ENCODE data around the gene ATG14.

DNA sequence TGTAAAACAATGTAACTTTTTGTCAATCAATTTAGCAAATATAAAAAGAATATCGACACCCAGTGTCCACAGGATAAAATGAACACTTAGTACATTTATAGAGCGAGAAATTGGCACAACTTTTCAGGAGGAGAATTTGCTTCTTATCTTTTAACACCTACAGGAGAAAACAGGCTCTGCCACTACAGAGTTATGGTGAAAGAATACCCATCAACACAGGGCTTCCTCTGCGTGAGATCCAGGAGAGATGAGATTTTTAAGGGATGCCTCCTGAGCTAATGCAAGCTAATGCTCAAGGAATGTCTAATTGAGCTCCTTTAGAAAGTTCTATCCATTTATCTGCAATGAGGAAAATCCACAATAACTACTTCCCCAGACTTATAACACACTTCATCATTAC, 21.0 kb upstream of the ATG14 start:
- TF ChIP-seq, protein P1, sequence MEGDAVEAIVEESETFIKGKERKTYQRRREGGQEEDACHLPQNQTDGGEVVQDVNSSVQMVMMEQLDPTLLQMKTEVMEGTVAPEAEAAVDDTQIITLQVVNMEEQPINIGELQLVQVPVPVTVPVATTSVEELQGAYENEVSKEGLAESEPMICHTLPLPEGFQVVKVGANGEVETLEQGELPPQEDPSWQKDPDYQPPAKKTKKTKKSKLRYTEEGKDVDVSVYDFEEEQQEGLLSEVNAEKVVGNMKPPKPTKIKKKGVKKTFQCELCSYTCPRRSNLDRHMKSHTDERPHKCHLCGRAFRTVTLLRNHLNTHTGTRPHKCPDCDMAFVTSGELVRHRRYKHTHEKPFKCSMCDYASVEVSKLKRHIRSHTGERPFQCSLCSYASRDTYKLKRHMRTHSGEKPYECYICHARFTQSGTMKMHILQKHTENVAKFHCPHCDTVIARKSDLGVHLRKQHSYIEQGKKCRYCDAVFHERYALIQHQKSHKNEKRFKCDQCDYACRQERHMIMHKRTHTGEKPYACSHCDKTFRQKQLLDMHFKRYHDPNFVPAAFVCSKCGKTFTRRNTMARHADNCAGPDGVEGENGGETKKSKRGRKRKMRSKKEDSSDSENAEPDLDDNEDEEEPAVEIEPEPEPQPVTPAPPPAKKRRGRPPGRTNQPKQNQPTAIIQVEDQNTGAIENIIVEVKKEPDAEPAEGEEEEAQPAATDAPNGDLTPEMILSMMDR (IDR thresholded peaks at IDR 0.05) = no peak
- no peak for TF ChIP-seq EZH2 (IDR thresholded peaks at IDR 0.05)
